A673 (cell line): Measurements from ENCODE around the gene EPB41L4A.

Source experiments
- CTCF ChIP-seq: fragments of 300-800, 200-600 bp; sonication (generic); conservative IDR thresholded peaks from 2 replicates; pipeline ENCODE4 v1.5.1; 2017; ENCODE audit warnings: low read depth, mild to moderate bottlenecking, antibody characterized with exemption, low read length, moderate library complexity, mixed read lengths
- EZH2 ChIP-seq: fragments of 200-600 bp; sonication (generic); IDR thresholded peaks from 2 replicates; pipeline ENCODE4 v1.6.1; 2017; ENCODE audit warnings: borderline replicate concordance, low read depth, mild to moderate bottlenecking, mixed read lengths, antibody characterized with exemption, low read length; ENCODE audit not compliant: poor library complexity, severe bottlenecking

DNA sequence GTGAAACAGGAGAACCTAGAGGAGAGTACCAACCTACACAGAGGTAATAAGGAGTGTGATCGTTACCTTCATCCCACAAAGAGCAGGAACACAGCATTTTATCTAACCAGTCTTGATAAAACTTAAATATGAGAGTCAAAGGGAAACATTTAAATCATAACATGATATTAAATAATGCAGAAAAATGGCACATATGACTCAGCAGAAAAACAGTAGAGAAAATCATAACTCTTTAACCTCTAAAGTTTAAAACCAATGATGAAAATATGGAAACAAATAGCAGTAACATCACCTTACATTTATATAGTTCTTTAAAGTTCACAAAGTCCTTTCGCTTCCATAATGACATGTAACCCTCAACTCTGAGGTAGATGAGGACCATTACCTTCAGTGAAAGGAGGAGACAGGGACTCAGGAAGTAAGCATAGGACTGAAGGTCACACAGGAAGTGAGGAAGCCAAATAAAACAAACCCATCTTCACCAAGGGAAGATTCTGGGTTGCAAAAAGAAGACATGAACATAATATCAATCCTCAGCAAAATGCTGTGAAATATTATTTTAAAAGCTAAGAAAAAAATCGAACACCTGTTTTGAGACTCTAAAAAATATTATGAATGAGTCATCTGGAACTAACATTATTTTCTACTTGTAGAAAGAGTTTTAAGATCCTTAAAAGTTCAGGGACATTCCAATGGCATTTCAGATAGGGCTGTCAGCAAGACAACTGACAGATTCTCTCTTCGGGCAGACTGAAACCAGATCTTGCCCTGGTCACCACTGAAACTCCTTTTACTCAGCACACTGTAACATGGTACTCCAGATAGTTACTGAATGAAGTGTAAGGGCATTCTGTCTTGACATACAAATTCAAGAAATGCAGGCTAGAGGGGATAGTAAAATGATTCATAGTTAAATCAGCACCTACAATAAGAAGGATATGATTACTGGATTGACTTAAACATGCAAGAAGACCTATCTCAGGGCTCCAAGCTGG, 148.5 kb downstream of the EPB41L4A start:
- TF ChIP-seq CTCF (no peak), EZH2 (no peak)
